NCI-H748 treated with DMSO at 0.1 percent for 48 hours (cell line): Measurements from ENCODE around the gene GNG14.
"Not testable (repeated sequence)": the region's sequence is repeated elsewhere in the genome, so short reads cannot be mapped to it uniquely, and the experiment has no call there.

Experiments
- DNase-seq: peaks from one replicate; lab custom pipeline; 2025; lab: John Stamatoyannopoulos, UW

Gene GNG14

DNA sequence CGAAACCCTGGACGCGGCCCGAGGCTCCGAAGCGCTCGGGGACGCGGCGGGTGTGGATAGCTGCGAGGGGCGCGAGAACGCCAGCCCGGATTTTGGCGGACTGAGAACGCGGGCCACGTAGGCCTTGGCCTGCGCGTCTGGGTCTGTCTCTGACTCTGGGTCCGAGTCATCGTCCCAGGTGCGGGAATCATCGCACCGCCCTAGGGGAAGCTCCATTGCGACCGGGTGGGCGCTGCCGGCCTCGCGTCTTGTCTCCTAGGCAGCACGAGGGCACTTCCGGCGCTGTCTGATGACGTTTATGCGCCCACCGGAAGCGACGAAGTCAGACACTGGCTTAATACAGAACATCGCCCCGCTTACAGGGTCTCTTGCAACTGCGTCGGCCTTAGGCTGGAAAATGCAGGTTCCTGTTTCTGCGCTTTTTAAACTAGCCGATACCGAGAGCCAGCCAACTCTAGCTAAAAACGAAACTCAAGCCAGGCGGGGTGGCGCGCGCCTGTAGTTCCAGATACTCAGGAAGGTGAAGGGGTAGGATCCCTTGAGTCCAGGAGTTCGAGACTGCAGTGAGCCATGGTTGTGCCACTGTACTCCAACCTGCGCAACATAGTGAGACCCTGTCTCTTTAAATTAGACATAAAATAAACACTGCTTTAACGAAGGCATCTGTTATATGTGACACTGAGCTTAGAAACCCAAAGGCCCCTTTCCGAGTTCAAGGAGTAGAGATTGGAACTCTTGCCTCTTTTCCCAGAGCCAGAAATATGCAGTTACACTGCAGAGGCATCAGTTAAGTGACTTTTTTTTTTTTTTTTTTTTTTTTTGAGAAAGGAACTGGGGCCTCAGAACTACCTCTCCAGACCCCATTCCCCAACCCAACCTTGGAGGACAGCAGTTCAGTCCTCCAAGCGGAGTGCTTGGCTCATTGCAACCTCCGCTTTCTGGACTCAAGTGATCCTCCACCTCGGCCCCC is 8.9 kb downstream of the GNG14 start, which contains the start of gene FBXW9:
Gene FBXW9 (minus strand): TSS at position 266 of the 970 bp plus-strand sequence. CDS start 50 bp downstream, at position 216.
- DNase-seq, result peak; percentile 71

DNA sequence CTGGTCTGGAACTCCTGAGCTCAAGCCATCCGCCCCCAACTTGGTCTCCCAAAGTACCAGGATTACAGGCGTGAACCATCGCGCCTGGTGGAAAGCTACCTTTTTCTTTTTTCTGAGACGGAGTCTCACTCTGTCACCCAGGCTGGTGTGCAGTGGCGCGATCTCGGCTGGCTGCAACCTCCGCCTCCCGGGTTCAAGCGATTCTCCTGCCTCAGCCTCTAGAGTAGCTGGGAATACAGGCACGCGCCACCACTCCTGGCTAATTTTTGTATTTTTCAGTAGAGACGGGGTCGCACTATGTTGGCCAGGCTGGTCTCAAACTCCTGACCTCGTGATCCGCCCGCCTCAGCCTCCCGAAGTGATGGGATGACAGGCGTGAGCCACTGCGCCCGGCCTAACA is 9.6 kb downstream of the GNG14 start:
- DNase-seq, result not testable (repeated sequence)

- no peak for DNase-seq
These were observed 10.3 kb downstream of the GNG14 start for GRCh38 chr19:12698138-12698537.

DNA sequence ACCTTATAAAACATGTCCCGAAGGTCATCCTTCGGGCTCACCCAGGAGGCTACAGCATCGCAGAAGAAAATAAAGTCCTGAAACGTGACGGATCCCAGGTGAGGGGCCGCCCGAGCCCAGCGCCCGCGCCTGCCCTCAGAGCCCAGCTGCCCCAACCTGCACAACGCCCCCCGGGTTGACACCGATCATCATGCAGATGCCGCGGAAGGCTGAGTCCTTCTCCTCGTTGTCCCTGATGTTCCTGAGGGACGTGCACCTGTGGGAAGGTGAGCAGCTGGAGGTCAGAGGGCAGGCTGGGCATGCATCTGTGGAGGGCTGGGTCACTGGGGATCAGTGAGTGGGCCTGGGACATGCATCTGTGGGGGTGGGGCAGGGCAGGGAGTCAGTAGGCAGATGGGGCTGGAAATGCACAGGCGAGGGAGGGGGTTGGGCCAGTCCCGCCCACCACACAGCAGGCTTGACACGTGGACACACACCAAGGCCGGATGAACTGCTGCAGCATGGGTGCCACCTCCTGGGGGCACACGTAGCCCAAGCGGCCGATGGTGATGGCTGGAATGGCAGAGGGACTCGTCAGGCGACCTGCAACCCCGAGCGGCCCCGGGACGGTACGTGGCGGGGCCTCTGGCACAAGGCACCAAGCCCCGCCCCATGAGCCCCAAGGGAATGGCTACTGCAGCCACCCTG is 13.9 kb downstream of the GNG14 start:
- no peak for DNase-seq

- no peak for DNase-seq
These were observed 15.2 kb downstream of the GNG14 start for GRCh38 chr19:12703046-12703445.

DNA sequence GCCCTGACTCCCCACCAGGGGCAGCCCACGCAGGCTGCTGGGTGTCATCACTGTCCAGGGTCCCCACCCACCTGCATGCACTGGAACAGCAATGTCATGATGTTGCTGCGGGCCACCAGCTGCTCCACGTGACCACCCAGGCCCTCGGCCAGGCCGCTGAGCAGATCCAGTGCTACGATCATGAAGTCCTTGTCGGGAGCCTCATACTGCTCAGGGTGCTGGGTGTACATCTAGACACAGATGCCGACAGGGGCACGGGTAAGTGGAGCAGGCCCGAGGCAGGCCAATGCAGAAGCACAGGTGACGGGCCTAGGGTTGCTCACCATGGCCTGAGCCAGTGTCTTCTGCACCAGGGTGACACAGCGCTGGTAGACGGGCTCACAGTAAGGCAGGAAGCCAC is 17.4 kb downstream of the GNG14 start:
- DNase-seq, result no peak

- DNase-seq, result no peak
These were observed 18.0 kb downstream of the GNG14 start for GRCh38 chr19:12705654-12706331.

- DNase-seq, result no peak
These were observed 18.5 kb downstream of the GNG14 start for GRCh38 chr19:12706332-12706718.

GRCh38 chr19:12708641-12709040 is 20.8 kb downstream of the GNG14 start:
- no peak for DNase-seq

DNA sequence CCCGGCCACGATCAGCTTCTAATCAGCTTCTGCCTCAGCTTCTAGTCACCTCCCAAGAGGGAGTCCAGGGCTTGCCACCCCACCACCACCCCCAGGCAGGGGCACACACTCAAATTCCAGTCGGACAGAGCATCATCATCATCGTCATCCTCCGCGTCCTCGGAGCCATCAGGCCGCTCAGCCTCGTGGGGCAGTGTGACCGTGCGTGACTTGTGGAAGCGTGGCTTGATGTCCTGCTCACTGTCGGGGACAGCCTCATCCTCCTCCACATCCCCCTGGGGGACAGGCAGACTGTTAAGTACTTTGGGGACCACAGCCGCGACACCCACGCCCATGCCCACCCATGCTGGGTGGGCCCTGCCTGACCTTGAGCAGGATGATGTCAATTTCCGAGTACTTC is 23.4 kb downstream of the GNG14 start:
- no peak for DNase-seq

- not testable (repeated sequence) for DNase-seq
These were observed 24.3 kb downstream of the GNG14 start for GRCh38 chr19:12712077-12712476.

DNA sequence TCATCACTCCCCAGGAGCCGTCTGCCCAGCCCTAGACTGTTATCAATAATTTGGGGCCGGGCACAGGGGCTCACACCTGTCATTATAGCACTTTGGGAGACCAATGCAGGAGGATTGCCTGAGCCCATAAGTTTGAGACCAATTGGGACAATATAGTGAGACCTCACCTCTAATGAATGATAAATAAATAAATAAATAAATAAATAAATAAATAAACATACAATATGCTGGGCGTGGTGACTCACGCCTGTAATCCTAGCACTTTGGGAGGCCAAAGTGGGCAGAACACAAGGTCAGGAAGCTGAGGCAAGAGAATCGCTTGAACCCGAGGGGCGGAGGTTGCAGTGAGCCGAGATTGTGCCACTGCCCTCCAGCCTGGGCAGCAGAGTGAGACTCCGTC is 25.5 kb downstream of the GNG14 start:
- not testable (repeated sequence) for DNase-seq

DNA sequence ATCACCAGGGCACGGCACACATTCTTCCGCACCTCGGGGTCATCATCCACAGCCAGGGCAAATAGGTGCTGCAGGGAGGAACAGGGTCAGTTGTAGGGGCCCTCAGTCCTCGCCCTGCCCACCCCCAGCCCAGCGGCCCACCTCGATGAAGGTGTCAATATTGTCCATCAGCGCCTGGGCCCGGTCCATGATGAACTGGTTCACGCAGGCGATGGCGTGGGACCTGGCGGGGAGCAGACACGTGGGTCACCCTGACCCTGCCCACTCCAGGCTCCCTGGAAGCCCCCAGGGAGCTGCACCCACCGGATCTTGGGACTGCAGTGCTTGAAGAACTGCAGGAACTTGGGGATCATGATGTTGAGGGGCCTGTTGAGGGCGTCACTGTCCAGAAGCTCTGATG is 27.3 kb downstream of the GNG14 start:
- no peak for DNase-seq

GRCh38 chr19:12715929-12716328 is 28.1 kb downstream of the GNG14 start:
- no peak for DNase-seq

- DNase-seq, result no peak
These were observed 32.5 kb downstream of the GNG14 start for GRCh38 chr19:12720296-12720695.

GRCh38 chr19:12720851-12721655 is 33.3 kb downstream of the GNG14 start:
- no peak for DNase-seq

DNA sequence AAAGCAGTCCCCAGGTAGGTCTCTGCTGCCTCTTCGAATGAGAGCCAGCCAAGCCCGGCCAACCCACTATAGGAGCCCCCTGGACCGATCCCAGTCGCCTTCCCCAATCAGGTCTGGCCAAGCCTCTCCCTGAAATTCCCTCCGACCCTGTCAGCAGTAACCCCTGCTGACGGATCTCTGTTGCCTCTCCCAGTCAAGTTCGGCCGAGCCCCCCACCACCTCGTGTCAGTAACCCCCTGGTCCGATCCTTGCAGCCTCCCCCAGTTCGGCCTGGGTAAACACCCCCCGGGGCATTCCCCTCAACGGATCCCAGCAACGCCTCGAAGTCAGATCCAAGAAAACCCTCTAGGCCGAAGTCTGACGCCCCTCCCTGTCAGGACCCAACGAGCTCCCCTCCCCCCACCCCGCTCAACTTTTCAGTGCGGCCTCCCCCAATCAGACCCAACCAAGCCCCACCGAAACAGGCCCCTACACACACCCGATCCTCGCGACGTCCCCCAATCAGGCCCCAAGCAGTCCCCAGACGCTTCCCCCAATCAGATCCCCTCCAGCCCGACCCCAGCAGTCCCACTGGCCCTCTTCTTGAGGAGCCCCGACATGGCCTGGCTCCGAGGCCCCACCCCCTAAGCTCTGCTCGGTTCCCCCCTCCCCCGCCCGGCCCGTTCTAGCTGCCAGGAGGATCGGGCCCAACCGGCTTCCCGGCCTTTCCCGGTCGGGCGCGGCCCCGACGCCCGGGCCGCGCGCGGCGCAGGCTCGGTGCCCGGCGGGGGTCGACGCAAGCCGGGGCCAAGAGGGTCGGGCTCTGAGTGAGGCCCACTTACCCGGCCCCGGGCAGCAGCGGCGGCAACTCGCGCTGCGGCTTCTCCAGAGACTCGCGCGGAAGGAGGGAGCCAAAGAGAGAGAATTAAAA is 34.1 kb downstream of the GNG14 start:
- no peak for DNase-seq

GRCh38 chr19:12722566-12723380 is 35.0 kb downstream of the GNG14 start:
- peak; percentile 85 for DNase-seq

DNA sequence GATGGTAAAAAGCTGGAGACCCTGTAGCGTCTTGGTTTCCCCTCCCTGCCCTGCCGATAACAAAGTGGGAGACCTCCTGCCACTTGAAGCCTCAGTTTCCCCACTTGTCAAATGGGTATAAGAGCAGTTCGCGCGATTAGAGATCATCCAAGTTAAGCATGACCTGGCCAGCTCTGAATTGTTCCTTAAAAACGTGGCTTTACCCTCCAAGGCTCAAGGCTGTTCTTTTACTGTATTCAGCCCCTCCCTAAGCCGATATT is 35.5 kb downstream of the GNG14 start:
- DNase-seq, result no peak
